NCI-H2171 treated with DMSO at 0.1 percent for 48 hours (cell line): ENCODE measurements around the gene ARMC9.
"Not testable (repeated sequence)": the region's sequence is repeated elsewhere in the genome, so short reads cannot be mapped to it uniquely, and the experiment has no call there.

Source experiments
- DNase-seq: peaks from one replicate; lab custom pipeline; 2025; lab: John Stamatoyannopoulos, UW

Gene ARMC9

GRCh38 chr2:231342061-231342711 is 143.8 kb downstream of the ARMC9 start:
- DNase-seq, result no peak

GRCh38 chr2:231343006-231343710 is 144.7 kb downstream of the ARMC9 start:
- DNase-seq, result no peak

- DNase-seq, result no peak
These were observed 145.6 kb downstream of the ARMC9 start for GRCh38 chr2:231343988-231344387.

GRCh38 chr2:231344851-231345250 is 146.4 kb downstream of the ARMC9 start:
- no peak for DNase-seq

- DNase-seq, result peak; percentile 39
These were observed 148.7 kb downstream of the ARMC9 start for GRCh38 chr2:231347081-231347480.

GRCh38 chr2:231347638-231348037 is 149.2 kb downstream of the ARMC9 start:
- DNase-seq, result no peak

GRCh38 chr2:231348173-231348572 is 149.7 kb downstream of the ARMC9 start:
- no peak for DNase-seq

- DNase-seq, result no peak
These were observed 150.4 kb downstream of the ARMC9 start for GRCh38 chr2:231348704-231349373.

GRCh38 chr2:231349374-231349735 is 150.9 kb downstream of the ARMC9 start:
- not testable (repeated sequence) for DNase-seq

- DNase-seq, result no peak
These were observed 153.2 kb downstream of the ARMC9 start for GRCh38 chr2:231351648-231352047.

GRCh38 chr2:231353469-231353868 is 155.0 kb downstream of the ARMC9 start:
- no peak for DNase-seq

GRCh38 chr2:231355508-231356465 is 157.4 kb downstream of the ARMC9 start:
- no peak for DNase-seq

GRCh38 chr2:231356466-231356844 is 158.0 kb downstream of the ARMC9 start:
- DNase-seq, result no peak

- no peak for DNase-seq
These were observed 158.6 kb downstream of the ARMC9 start for GRCh38 chr2:231357048-231357447.

GRCh38 chr2:231357931-231358330 is 159.5 kb downstream of the ARMC9 start:
- DNase-seq, result no peak

- no peak for DNase-seq
These were observed 161.0 kb downstream of the ARMC9 start for GRCh38 chr2:231359441-231359840.

GRCh38 chr2:231359948-231360347 is 161.5 kb downstream of the ARMC9 start:
- peak; percentile 86 for DNase-seq

- peak; percentile 70 for DNase-seq
These were observed 162.0 kb downstream of the ARMC9 start for GRCh38 chr2:231360401-231360800.

GRCh38 chr2:231360881-231361371 is 162.5 kb downstream of the ARMC9 start:
- DNase-seq, result no peak

- DNase-seq, result no peak
These were observed 163.5 kb downstream of the ARMC9 start for GRCh38 chr2:231361701-231362554.
